Stimulated activated CD8-positive, alpha-beta memory T cell treated with anti-CD3 and anti-CD28 coated beads, Interleukin-4, amount 100 ng/mL, for 1 hour (primary cell): ENCODE results near the gene SLC25A11.

ENCODE experiments used
- DNase-seq, 2 donors: peaks; one replicate each; pipeline ENCODE4 v3.0.0-alpha.2; 2020; ENCODE audit warnings: low read depth in 2 of 2, low spot score in 1 of 2

The SLC25A11 gene

DNA sequence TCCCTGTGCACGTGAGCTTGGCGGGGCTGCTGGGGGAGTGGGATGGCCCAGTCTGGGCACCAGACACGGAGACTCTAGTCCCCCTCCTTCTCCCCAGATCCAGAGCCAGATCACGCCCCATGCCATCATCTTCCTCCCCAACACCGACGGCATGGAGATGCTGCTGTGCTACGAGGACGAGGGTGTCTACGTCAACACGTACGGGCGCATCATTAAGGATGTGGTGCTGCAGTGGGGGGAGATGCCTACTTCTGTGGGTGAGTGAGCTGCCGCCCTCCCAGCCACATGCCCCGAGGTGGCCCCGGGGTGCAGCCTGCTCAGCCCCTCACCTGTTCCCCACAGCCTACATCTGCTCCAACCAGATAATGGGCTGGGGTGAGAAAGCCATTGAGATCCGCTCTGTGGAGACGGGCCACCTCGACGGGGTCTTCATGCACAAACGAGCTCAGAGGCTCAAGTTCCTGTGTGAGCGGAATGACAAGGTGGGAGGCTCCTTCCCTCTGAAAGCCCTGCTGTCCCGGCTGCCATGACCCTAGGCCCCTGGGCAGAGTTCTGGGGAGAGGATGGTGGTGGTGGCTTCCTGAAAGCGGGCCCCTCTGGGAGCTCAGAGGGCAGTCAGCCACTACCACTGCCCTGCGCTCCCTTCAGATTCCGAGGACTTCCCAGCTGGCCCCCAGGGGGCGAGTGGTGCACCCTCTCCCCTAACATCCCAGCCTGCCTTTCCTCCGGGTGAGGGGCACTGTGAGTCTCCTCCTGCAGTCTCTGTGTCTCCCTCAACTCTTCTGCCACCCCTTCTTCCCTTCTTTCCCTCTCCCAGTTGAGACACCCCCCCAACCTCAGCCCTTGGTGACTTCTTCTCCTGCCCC, 43.3 kb downstream of the SLC25A11 start:
- DNase-seq, result no peak

DNA sequence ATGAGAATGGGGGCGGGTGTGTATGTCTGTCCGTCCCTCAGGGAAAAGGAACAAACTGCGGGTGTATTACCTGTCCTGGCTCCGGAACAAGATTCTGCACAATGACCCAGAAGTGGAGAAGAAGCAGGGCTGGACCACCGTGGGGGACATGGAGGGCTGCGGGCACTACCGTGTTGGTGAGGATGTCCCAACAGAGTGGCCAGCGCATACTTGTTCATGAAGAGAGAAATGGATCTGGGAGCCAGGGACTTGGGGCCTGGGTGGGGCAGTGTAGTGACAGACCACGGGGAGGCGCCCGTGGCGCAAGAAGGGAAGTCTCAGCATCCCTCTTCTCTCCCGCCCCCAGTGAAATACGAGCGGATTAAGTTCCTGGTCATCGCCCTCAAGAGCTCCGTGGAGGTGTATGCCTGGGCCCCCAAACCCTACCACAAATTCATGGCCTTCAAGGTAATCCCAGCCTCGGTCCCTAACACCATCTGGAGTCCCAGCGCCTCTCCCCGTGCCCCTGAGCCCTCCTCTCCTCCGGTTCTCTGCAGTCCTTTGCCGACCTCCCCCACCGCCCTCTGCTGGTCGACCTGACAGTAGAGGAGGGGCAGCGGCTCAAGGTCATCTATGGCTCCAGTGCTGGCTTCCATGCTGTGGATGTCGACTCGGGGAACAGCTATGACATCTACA, 44.1 kb downstream of the SLC25A11 start:
- no peak for DNase-seq

DNA sequence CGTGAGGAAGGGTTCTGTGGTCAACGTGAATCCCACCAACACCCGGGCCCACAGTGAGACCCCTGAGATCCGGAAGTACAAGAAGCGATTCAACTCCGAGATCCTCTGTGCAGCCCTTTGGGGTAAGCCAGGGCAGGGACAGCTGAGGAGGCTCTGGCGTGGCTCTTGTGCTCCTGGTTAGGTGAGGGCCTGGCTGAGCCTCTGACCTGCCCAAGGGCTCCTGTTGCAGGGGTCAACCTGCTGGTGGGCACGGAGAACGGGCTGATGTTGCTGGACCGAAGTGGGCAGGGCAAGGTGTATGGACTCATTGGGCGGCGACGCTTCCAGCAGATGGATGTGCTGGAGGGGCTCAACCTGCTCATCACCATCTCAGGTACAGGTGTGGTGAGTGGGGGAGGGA, 44.7 kb downstream of the SLC25A11 start:
- no peak for DNase-seq

DNA sequence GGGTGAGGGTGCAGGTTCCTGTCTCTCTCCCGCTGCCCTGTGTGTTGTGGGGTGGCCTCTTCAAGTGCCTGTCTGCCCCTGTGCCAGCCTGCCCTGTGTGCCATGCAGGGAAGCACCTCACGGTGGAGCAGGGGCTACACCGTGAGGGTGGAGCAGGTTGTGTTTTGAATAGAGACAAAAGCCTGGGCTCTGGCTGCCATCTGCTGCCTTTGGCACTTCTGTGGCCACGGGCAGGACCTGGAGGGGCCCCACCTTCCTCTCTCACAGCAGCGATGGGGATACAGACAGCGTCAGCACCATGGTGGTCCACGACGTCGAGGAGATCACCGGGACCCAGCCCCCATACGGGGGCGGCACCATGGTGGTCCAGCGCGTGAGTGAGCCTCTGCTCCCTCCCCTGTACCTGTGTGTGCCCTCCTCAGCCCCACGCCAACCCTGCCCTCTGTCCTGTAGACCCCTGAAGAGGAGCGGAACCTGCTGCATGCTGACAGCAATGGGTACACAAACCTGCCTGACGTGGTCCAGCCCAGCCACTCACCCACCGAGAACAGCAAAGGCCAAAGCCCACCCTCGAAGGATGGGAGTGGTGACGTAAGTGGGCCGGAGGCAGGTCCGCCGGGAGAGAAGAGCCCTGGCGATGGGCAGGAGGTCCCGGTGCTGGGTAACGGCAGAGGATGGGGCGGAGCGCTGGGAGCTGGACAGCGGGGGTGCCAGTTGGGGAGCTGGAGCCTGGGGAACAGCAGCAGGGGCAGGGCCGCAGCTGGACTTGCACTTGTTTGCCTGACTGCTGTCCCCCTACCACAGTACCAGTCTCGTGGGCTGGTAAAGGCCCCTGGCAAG, 45.9 kb downstream of the SLC25A11 start:
- no peak for DNase-seq

DNA sequence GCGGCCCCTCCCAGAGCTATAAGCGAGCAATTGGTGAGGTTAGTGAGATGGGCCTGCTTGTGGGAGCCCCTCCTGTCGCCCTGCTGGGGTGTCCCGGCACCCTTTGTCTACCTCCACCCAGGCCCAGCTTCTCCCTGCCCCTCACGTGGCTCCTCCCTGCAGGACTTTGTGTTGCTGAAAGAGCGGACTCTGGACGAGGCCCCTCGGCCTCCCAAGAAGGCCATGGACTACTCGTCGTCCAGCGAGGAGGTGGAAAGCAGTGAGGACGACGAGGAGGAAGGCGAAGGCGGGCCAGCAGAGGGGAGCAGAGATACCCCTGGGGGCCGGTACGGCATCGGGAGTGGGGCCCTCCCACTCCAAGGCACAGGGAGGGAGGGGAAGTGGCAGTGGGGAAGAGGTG, 46.6 kb downstream of the SLC25A11 start:
- no peak for DNase-seq

DNA sequence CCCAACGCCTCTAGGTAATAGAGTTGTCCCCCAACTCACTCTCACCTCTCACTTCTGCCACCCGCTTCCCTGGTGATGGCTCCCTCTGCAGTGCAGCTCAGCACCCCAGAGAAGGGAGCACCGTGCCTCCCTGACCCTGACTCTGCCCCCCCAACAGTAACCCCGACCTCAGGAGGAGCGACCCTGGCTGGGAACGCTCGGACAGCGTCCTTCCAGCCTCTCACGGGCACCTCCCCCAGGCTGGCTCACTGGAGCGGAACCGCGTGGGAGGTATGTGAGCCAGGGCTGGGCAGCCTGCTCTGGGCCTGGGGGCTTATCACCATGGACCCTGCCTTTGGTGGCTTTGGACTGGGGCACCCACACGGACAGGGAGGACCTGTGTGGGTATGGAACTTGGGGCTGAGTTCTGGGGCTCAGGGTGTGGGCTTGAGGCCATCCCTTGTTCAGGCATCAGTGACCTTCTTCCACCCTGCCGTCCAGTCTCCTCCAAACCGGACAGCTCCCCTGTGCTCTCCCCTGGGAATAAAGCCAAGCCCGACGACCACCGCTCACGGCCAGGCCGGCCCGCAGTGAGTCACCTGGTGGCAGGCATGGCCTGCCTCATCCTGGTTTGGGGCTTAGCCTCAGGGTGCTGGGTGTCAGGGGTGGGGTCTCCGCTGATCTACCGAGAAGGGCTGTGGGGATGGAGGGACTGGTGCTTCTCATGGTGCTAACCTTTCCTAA, 47.2 kb downstream of the SLC25A11 start:
- DNase-seq, result no peak

DNA sequence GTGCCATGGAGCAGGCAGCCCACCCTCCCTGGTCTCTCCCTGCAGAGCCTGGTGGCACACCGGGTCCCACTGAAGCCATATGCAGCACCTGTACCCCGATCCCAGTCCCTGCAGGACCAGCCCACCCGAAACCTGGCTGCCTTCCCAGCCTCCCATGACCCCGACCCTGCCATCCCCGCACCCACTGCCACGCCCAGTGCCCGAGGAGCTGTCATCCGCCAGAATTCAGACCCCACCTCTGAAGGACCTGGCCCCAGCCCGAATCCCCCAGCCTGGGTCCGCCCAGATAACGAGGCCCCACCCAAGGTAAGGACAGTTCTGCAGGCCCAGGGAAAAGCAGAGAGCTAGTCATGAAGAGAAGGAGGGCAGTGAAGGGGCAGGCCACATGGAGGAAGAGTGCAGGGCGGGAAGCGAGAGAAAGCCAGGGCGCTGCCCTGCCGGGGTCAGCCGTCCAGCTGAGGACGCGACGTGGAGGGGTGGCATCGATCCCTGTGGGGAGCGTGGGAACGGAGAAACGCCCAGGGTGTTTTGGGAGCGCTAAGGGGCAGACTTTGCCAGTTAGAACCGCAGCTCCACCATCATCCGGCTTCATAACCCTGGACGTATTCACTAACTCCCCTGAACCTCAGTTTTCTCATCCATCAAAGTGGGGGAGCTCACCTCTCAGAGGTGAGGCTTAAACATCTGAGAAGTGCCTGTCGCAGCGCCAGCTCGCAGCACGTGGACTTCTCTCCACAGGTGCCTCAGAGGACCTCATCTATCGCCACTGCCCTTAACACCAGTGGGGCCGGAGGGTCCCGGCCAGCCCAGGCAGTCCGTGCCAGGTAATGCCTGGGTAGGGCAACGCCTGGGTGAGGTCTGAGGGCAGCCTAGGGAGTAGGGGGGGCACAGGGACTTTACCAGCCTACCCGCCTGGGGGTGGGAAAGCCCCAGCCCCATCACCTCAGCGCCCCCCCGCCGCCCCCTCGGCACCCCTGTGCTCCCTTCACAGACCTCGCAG, 48.1 kb downstream of the SLC25A11 start:
- DNase-seq, result no peak

DNA sequence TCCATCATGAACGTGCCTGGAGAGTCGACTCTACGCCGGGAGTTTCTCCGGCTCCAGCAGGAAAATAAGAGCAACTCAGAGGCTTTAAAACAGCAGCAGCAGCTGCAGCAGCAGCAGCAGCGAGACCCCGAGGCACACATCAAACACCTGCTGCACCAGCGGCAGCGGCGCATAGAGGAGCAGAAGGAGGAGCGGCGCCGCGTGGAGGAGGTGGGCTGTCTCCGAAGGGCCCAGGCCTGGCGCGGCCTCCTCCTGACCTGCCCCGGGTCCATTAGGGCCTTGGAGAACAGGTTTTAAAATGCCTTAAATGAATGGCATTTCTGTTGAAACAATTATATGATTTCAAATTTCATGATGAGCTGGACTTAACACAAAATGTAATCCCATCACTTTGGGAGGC, 52.3 kb downstream of the SLC25A11 start:
- no peak for DNase-seq
